Stomach (tissue), 9 donors: ENCODE results near the gene DRC1. TPM values are rescaled to one million over a fixed set of nuclear protein-coding genes. Genes with fewer than 3 reads are reported as not detected.
"Not testable (repeated sequence)": the region's sequence is repeated elsewhere in the genome, so short reads cannot be mapped to it uniquely, and the experiment has no call there.

Source experiments
- DNase-seq, 2 donors: peaks; one replicate each; pipeline versions ENCODE4 v3.0.0 to v3.0.0-alpha.2; 2013 to 2019
- H3K27ac ChIP-seq, 5 donors: fragments of 200-600 bp in 4 of 5; sonication (generic) in 4 of 5; one replicate each; pipeline ENCODE4 v1.5.1; 2013 to 2019; ENCODE audit warnings: mild to moderate bottlenecking in 1 of 5, moderate library complexity in 1 of 5
- H3K27me3 ChIP-seq, 3 donors: fragments of 200-600 bp; sonication (generic); one replicate each; pipeline ENCODE4 v1.5.1; 2017 to 2019; ENCODE audit warnings: mixed run types in 1 of 3
- H3K36me3 ChIP-seq, 4 donors: fragments of 200-600 bp; sonication (generic); 1 replicate in 3 of 4; 2 replicates in 1 of 4; pipeline ENCODE4 v1.5.1; 2016 to 2019
- H3K4me1 ChIP-seq, 4 donors: fragments of 200-600 bp; sonication (generic); one replicate each; pipeline ENCODE4 v1.5.1; 2016 to 2019
- H3K4me3 ChIP-seq, 4 donors: fragments of 200-600 bp; sonication (generic) in 3 of 4; one replicate each; pipeline ENCODE4 v1.5.1; 2016 to 2019; ENCODE audit warnings: mild to moderate bottlenecking in 1 of 4
- H3K9me3 ChIP-seq, 4 donors: fragments of 200-600 bp; sonication (generic); one replicate each; pipeline ENCODE4 v1.5.1; 2016 to 2019
- CTCF ChIP-seq, 7 experiments: fragments of 450-650 bp in 4 of 7; fragments of 200-600 bp in 3 of 7; sonication (generic) in 3 of 7; IDR thresholded peaks; one replicate each; pipeline ENCODE4 v1.5.1; 2016 to 2019; ENCODE audit warnings: antibody characterized with exemption in 7 of 7, control low read depth in 2 of 7, mild to moderate bottlenecking in 1 of 7
- EP300 ChIP-seq: sonication (generic); formaldehyde crosslinking; IDR thresholded peaks from one replicate; pipeline ENCODE4 v1.6.1; 2017; ENCODE audit warnings: antibody characterized with exemption
- POLR2A ChIP-seq, 4 donors: fragments of 450-650 bp; IDR thresholded peaks; one replicate each; pipeline ENCODE4 v1.6.1; 2016; ENCODE audit warnings: antibody characterized with exemption in 4 of 4, control low read depth in 2 of 4, mild to moderate bottlenecking in 1 of 4, moderate library complexity in 1 of 4
- POLR2AphosphoS5 ChIP-seq, 3 donors: sonication (generic); formaldehyde crosslinking; IDR thresholded peaks; one replicate each; pipeline ENCODE4 v1.6.1; 2016; ENCODE audit warnings: antibody characterized with exemption in 3 of 3
- WGBS, 5 donors: extraction: QIAGEN DNeasy Blood & Tissue Kit in 3 of 5; methylation state at CpG; one replicate each; pipeline versions ENCODE4 v1.1.5 to v1.1.7; 2013 to 2018; 5-methylcytosine and 5-hydroxymethylcytosine counted together
- intact Hi-C: fragments of 100-400 bp; cut with DNase I; formaldehyde crosslinking; loops from one replicate; pipeline ENCODE4 v1.15.1; 2023; ENCODE audit warnings: low total_unique reads
- polyA plus RNA-seq, 3 donors: library from polyadenylated mRNA; stranded (reverse); fragments of 200-250 nt; gene quantifications; one replicate each; pipeline ENCODE4 v1.2.3, GENCODE V29; 2013
- total RNA-seq, 5 donors: library from RNA; depleted of rRNA; stranded (reverse); fragments of >200 nt; gene quantifications; one replicate each; pipeline versions ENCODE4 v1.1.0 to v1.2.3, GENCODE V29; 2014 to 2016
- donor health status: healthy with polysubstance abuse.
- donor health status: Bipolar disorder and iron deficiency.
- donor health status: healthy.

The DRC1 gene
- total and polyA plus RNA-seq, 8 donors = 2.2 TPM; not detected in 7

- DNase-seq = no peak
- intact Hi-C loops = no loop called here
- WGBS, 5 donors = 86 to 94% (median 90%) methylated on average over 11 of the region's 11 CpGs
Measured at GRCh38 chr2:26465266-26465925, 63.7 kb downstream of the DRC1 start.

GRCh38 chr2:26465981-26466471 lies 64.3 kb downstream of the DRC1 start:
- WGBS, 5 donors = 81 to 92% (median 89%) methylated on average over 8 to 10 of the region's 10 CpGs
- Histone ChIP-seq H3K36me3 (no peaks in the 10 kb centered on the region), H3K9me3 (peaks cover 4 to 11% (median 8%) of the 10 kb centered on the region in 4 donors), H3K4me3 (no peak overlapping the region), H3K4me1 (peaks cover 0 to 6% (median 0%) of the 10 kb centered on the region in 4 donors), H3K27me3 (peaks cover 0 to 6% (median 0%) of the 10 kb centered on the region in 3 donors), H3K27ac (no peak overlapping the region)
- DNase-seq = no peak
- intact Hi-C loops = no loop called here
- TF ChIP-seq POLR2AphosphoS5 (IDR thresholded peaks at IDR 0.05) = no peak

More at GRCh38 chr2:26465266-26465925, 63.7 kb downstream of the DRC1 start:
- Histone ChIP-seq H3K36me3 (no peaks in the 10 kb centered on the region), H3K4me3 (no peak overlapping the region), H3K4me1 (peaks cover 0 to 6% (median 0%) of the 10 kb centered on the region in 4 donors), H3K27ac (no peak overlapping the region), H3K9me3 (peaks cover 4 to 11% (median 8%) of the 10 kb centered on the region in 4 donors), H3K27me3 (peaks cover 0 to 6% (median 0%) of the 10 kb centered on the region in 3 donors)
- TF ChIP-seq POLR2A (IDR thresholded peaks at IDR 0.05) (no peak), POLR2AphosphoS5 (IDR thresholded peaks at IDR 0.05) (no peak), EP300 (no peak), CTCF (IDR thresholded peaks at IDR 0.05) (no peak)

- H3K4me3 ChIP-seq = no peak overlapping the region
- H3K27ac ChIP-seq = no peak overlapping the region
- H3K9me3 ChIP-seq = peaks cover 4 to 11% (median 8%) of the 10 kb centered on the region in 4 donors
- H3K27me3 ChIP-seq = peaks cover 0 to 6% (median 0%) of the 10 kb centered on the region in 3 donors
- H3K4me1 ChIP-seq = peaks cover 0 to 6% (median 0%) of the 10 kb centered on the region in 4 donors
- WGBS, 5 donors = 77 to 91% (median 80%) methylated on average over 18 to 22 of the region's 22 CpGs
- H3K36me3 ChIP-seq = no peaks in the 10 kb centered on the region
- TF ChIP-seq CTCF (IDR thresholded peaks at IDR 0.05) (no peak), EP300 (no peak), POLR2A (IDR thresholded peaks at IDR 0.05) (no peak)
- no peak for DNase-seq
- intact Hi-C loops = no loop called here
Measured at GRCh38 chr2:26466662-26467310, 65.1 kb downstream of the DRC1 start.

GRCh38 chr2:26468544-26468943 lies 66.8 kb downstream of the DRC1 start:
- H3K36me3 ChIP-seq, H3K4me3 ChIP-seq, intact Hi-C loops, H3K27me3 ChIP-seq, H3K4me1 ChIP-seq, H3K27ac ChIP-seq, DNase-seq: not testable (repeated sequence)
- peaks cover 4 to 11% (median 8%) of the 10 kb centered on the region in 4 donors for H3K9me3 ChIP-seq
- WGBS, 5 donors = 92 to 100% (median 94%) methylated on average over 1 of the region's 1 CpG

GRCh38 chr2:26469092-26469710 lies 67.5 kb downstream of the DRC1 start:
- intact Hi-C loops = no loop called here
- TF ChIP-seq POLR2A (IDR thresholded peaks at IDR 0.05) (no peak), CTCF (IDR thresholded peaks at IDR 0.05) (peak in 5 of 7 experiments; percentile 17 to 61 (median 27)), POLR2AphosphoS5 (IDR thresholded peaks at IDR 0.05) (no peak), EP300 (no peak)
- peak; percentile 72 to 74 for DNase-seq
- H3K4me3 ChIP-seq = no peak overlapping the region
- 11 to 19% (median 18%) methylated on average over 5 of the region's 5 CpGs for WGBS, 5 donors
- peaks cover 4 to 11% (median 8%) of the 10 kb centered on the region in 4 donors for H3K9me3 ChIP-seq
- no peaks in the 10 kb centered on the region for H3K36me3 ChIP-seq
- H3K27ac ChIP-seq = no peak overlapping the region
- H3K27me3 ChIP-seq = peaks cover 0 to 2% (median 0%) of the 10 kb centered on the region in 3 donors
- H3K4me1 ChIP-seq = no peaks in the 10 kb centered on the region
